ENCODE data around the gene AUNIP.
"Not testable (repeated sequence)": the region's sequence is repeated elsewhere in the genome, so short reads cannot be mapped to it uniquely, and the experiment has no call there.

The AUNIP gene

DNA sequence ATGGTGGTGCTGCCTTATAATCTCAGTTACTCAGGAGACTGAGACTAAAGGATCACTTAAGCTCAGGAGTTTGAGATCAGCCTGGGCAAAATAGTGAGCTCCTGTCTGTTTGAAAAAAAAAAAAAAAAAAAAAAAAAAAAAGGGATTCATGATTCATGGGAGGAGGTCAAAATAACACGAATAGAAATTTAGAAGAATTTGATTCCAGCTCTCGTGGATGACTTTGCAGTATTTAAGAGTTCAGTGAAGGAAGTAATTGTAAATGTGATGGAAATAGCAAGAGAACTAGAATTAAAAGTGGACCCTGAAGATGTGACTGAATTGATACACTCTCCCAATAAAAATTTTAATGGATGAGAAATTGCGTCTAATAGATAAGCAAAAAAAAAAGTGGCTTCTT, 15.8 kb downstream of the AUNIP start:
- Histone ChIP-seq H3K9ac (ENCODE audit: low read depth, low read length) (no peak overlapping the region), H3K27me3 (ENCODE audit: insufficient read depth, low read length) (no peaks in the 10 kb centered on the region), H3K27ac (ENCODE audit: low read depth, low read length) (no peak overlapping the region), H3K4me1 (ENCODE audit: insufficient read depth, low read length) (no peaks in the 10 kb centered on the region), H3K4me3 (ENCODE audit: low read length) (no peak overlapping the region), H3K9me3 (ENCODE audit: insufficient read depth, low read depth, low read length) (no peaks in the 10 kb centered on the region), H3K36me3 (ENCODE audit: insufficient read depth, low read length) (no peaks in the 10 kb centered on the region)
- 74% methylated on average over 3 of the region's 3 CpGs for WGBS

DNA sequence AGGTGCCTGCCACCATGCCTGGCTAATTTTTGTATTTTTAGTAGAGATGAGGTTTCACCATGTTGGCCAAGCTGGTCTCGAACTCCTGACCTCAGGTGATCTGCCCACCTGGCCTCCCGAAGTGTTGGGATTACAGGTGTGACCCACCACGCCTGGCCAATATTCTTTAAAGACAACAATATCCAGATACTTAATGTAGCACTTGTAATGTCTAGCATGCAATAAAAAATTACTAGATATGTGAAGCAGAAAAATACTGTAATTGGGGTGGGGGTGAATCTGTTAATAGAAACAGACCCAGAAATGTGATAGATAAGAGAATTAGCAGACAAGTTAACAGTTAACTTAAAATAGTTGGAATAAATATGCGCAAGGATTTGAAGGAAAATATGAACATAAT, 19.4 kb downstream of the AUNIP start:
- WGBS = 95% methylated on average over 4 of the region's 4 CpGs
- H3K4me1 ChIP-seq (ENCODE audit: insufficient read depth, low read length); H3K9ac ChIP-seq (ENCODE audit: low read depth, low read length); H3K9me3 ChIP-seq (ENCODE audit: insufficient read depth, low read depth, low read length); H3K27ac ChIP-seq (ENCODE audit: low read depth, low read length); H3K27me3 ChIP-seq (ENCODE audit: insufficient read depth, low read length); H3K4me3 ChIP-seq (ENCODE audit: low read length): not testable (repeated sequence)
- peaks cover 24% of the 10 kb centered on the region for H3K36me3 ChIP-seq (ENCODE audit: insufficient read depth, low read length)

DNA sequence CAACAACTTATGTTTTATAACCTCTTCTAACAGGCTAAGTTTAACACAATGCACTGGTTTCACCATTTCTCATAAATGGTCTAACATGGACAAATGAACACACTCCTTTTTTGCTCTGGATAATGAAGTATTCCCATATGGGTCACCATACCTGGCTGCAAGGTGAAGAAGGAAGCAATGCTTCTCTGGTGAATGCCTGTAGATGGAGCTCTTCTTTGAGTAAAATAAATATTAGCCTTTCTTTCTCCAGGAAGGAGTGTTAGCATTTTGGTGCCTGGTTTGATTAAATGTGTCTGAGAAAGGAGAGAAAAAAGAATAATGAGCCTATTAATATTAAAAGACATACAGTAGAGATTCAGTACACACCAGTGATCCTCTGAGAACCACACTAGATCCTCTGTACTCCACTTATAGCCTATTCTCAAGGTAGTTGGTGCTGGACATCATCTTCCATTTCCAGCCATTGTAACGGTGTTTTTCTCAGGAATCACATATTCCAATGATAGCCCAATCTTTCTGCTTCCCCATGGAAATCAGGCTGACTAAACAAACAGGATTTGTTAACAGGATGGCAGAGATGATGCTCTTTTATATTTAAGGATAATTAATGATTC, 21.9 kb downstream of the AUNIP start:
- H3K4me1 ChIP-seq (ENCODE audit: insufficient read depth, low read length) = peaks cover 2% of the 10 kb centered on the region; the same call in 1 of the 2 replicates
- no peaks in the 10 kb centered on the region for H3K27me3 ChIP-seq (ENCODE audit: insufficient read depth, low read length)
- H3K36me3 ChIP-seq (ENCODE audit: insufficient read depth, low read length) = peaks cover 47% of the 10 kb centered on the region
- no peaks in the 10 kb centered on the region for H3K9me3 ChIP-seq (ENCODE audit: insufficient read depth, low read depth, low read length)
- no peak overlapping the region for H3K9ac ChIP-seq (ENCODE audit: low read depth, low read length)
- H3K4me3 ChIP-seq (ENCODE audit: low read length) = no peak overlapping the region
- WGBS = 96% methylated on average over 1 of the region's 1 CpG
- no peak overlapping the region for H3K27ac ChIP-seq (ENCODE audit: low read depth, low read length)

DNA sequence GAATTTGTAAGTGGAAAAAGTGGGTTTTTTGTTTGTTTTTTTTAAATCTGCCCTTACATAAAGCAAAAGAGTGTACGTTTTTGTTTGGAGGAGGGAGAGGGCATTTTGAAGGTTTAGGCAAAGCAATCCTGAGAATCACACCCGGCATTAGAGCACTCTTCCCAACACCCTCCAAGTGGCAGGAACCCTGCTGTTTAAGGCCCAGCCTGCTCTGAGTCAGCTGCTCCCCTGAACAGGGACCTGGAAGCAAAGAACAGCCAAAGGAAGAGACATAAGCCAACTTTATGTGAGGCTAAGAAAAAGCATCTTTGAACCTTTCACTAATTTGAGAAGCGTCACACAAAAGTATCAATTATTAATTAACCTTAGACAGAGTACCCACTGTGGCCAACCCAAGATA, 22.6 kb downstream of the AUNIP start:
- Histone ChIP-seq H3K4me1 (ENCODE audit: insufficient read depth, low read length) (peaks cover 2% of the 10 kb centered on the region; the same call in 1 of the 2 replicates), H3K9ac (ENCODE audit: low read depth, low read length) (no peak overlapping the region), H3K9me3 (ENCODE audit: insufficient read depth, low read depth, low read length) (no peaks in the 10 kb centered on the region), H3K36me3 (ENCODE audit: insufficient read depth, low read length) (peaks cover 54% of the 10 kb centered on the region), H3K4me3 (ENCODE audit: low read length) (no peak overlapping the region), H3K27ac (ENCODE audit: low read depth, low read length) (no peak overlapping the region), H3K27me3 (ENCODE audit: insufficient read depth, low read length) (no peaks in the 10 kb centered on the region)
- WGBS = 74% methylated on average over 3 of the region's 3 CpGs

DNA sequence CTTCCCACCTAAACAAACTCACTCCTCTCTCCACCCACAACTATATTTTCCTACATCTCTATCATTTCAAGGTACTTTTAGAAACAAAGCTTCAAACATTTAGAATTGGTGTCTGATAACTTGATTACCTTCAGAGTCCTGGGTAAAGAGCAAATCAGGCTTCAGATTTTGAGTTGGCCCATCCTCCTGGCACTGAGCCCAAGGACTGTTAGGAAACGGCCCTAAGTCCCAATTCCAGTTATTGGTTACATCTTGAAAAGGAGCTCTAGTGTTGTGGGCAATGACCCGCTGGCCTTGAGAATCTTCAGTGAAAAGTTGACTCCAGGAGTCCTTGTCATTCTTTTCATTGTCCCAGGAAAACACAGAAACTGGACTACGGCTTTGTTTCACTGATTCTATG, 24.4 kb downstream of the AUNIP start:
- peaks cover 2% of the 10 kb centered on the region; the same call in 1 of the 2 replicates for H3K4me1 ChIP-seq (ENCODE audit: insufficient read depth, low read length)
- H3K27me3 ChIP-seq (ENCODE audit: insufficient read depth, low read length) = no peaks in the 10 kb centered on the region
- no peaks in the 10 kb centered on the region for H3K9me3 ChIP-seq (ENCODE audit: insufficient read depth, low read depth, low read length)
- 94% methylated on average over 3 of the region's 3 CpGs for WGBS
- H3K27ac ChIP-seq (ENCODE audit: low read depth, low read length) = no peak overlapping the region
- no peak overlapping the region for H3K4me3 ChIP-seq (ENCODE audit: low read length)
- H3K36me3 ChIP-seq (ENCODE audit: insufficient read depth, low read length) = peaks cover 72% of the 10 kb centered on the region
- no peak overlapping the region for H3K9ac ChIP-seq (ENCODE audit: low read depth, low read length)

DNA sequence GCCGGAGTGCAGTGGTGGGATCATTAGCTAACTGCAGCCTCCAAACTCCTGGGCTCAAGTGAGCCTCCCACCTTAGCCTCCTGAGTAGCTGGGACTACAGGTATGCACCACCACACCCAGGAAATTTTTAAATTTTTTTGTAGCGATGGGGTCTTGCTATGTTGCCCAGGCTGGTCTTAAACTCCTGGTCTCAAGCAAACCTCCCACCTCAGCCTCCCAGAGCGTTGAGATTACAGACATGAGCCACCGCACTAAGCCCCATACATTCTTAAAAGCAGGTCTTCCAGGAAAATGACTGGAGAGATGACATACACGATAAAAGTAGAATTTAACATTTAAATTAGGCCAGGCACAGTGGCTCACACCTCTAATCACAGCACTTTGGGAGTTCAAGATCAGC, 26.1 kb downstream of the AUNIP start:
- H3K4me1 ChIP-seq (ENCODE audit: insufficient read depth, low read length) = peaks cover 2% of the 10 kb centered on the region; the same call in 1 of the 2 replicates
- H3K9me3 ChIP-seq (ENCODE audit: insufficient read depth, low read depth, low read length) = no peaks in the 10 kb centered on the region
- H3K27me3 ChIP-seq (ENCODE audit: insufficient read depth, low read length) = no peaks in the 10 kb centered on the region
- no peak overlapping the region for H3K9ac ChIP-seq (ENCODE audit: low read depth, low read length)
- H3K27ac ChIP-seq (ENCODE audit: low read depth, low read length) = no peak overlapping the region
- H3K36me3 ChIP-seq (ENCODE audit: insufficient read depth, low read length) = peaks cover 89% of the 10 kb centered on the region
- WGBS = over 99% methylated on average over 5 of the region's 5 CpGs
- H3K4me3 ChIP-seq (ENCODE audit: low read length) = no peak overlapping the region

DNA sequence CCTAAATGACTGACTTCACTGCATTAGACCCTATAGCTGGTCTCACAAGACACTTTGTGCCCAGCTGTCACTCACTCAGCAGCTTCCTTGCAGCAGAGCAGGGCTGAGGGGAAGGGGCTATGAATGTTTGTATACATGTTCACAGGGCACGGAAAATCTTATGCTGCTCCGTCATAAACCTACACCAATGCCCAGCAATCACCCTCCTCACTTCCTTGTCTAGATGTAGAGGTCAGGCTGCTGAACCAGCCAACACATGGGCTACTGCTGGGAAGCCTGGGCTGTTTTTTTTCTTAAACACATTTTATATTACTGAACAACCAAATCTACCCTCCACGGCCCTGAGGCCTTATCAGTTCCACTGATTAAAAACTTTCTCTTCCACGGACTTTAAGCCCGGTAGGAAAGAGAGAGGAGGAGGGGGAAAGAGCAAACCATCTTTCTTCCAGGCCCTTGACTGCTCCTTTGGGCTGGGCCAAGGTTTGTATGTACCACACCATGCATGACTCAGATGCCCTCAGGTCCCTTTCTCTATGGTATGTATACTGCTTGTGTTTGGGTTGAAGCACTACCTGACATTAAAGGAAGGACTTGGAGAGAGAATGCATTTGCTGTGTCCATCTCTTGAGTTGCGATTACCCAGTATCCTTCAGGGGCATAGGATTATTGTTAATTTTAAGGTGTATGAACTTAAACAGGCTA, 26.8 kb downstream of the AUNIP start:
- 89% methylated on average over 6 of the region's 6 CpGs for WGBS
- Histone ChIP-seq H3K27ac (ENCODE audit: low read depth, low read length) (no peak overlapping the region), H3K27me3 (ENCODE audit: insufficient read depth, low read length) (no peaks in the 10 kb centered on the region), H3K9me3 (ENCODE audit: insufficient read depth, low read depth, low read length) (no peaks in the 10 kb centered on the region), H3K36me3 (ENCODE audit: insufficient read depth, low read length) (peaks cover 95% of the 10 kb centered on the region), H3K4me1 (ENCODE audit: insufficient read depth, low read length) (peaks cover 2% of the 10 kb centered on the region; the same call in 1 of the 2 replicates), H3K9ac (ENCODE audit: low read depth, low read length) (no peak overlapping the region), H3K4me3 (ENCODE audit: low read length) (no peak overlapping the region)

DNA sequence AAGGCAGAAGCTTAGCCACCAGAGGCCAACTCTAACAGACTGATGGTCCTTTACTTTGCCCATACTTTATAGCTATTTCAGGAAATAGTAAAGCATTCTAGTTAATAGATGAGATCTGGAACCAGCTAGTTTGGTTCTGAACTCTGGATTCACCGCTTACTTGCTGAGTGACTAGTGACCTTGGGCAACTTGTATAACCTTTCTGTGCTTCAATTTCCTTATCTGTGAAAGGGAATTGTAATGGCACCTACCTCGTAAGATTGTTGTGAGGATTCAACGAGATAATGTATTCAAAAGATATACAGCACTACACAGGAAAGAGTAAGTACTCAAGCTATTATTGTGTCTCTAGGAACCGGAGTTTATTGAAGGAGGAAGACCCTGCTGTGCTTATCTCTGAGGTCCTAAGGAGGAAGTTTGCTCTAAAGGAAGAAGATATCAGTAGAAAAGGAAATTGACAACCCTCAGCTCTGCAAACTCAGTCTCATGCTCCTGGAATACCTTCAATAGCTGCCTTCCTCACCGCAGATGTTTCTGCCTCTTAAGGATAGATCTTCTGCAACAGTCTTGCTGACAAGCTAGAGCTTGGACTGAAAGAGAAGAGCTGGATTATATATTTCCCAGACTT, 27.6 kb downstream of the AUNIP start:
- H3K9me3 ChIP-seq (ENCODE audit: insufficient read depth, low read depth, low read length) = no peaks in the 10 kb centered on the region
- WGBS = 80% methylated on average over 5 of the region's 5 CpGs
- H3K36me3 ChIP-seq (ENCODE audit: insufficient read depth, low read length) = peaks cover 94% of the 10 kb centered on the region

DNA sequence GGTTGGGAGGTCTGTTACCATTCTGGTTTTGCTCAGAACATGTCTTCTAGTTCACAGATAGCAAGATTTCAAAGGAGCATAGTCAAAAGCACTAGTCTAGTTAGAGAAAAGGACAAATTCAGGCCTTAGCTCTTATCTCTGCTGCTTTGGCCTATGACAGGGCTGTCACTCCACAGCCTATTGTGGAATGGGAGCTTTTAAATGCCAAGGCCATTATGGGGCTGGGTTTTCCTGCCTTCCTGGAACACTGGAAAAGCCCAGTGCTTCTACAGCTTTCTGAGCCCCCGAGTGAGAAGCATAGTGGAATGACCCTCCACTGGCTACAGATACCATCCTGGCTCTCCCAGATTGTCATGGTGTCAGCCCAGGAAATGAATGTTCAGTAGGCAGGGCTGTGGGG, 30.2 kb downstream of the AUNIP start:
- WGBS = 81% methylated on average over 1 of the region's 1 CpG
- Histone ChIP-seq H3K27ac (ENCODE audit: low read depth, low read length) (no peak overlapping the region), H3K9me3 (ENCODE audit: insufficient read depth, low read depth, low read length) (no peaks in the 10 kb centered on the region), H3K9ac (ENCODE audit: low read depth, low read length) (no peak overlapping the region), H3K27me3 (ENCODE audit: insufficient read depth, low read length) (no peaks in the 10 kb centered on the region), H3K4me1 (ENCODE audit: insufficient read depth, low read length) (no peaks in the 10 kb centered on the region), H3K4me3 (ENCODE audit: low read length) (no peak overlapping the region), H3K36me3 (ENCODE audit: insufficient read depth, low read length) (peaks cover 71% of the 10 kb centered on the region)

More for the DNA sequence above, 27.6 kb downstream of the AUNIP start:
- Histone ChIP-seq H3K4me3 (ENCODE audit: low read length) (no peak overlapping the region), H3K4me1 (ENCODE audit: insufficient read depth, low read length) (no peaks in the 10 kb centered on the region), H3K27me3 (ENCODE audit: insufficient read depth, low read length) (no peaks in the 10 kb centered on the region), H3K9ac (ENCODE audit: low read depth, low read length) (no peak overlapping the region), H3K27ac (ENCODE audit: low read depth, low read length) (no peak overlapping the region)

DNA sequence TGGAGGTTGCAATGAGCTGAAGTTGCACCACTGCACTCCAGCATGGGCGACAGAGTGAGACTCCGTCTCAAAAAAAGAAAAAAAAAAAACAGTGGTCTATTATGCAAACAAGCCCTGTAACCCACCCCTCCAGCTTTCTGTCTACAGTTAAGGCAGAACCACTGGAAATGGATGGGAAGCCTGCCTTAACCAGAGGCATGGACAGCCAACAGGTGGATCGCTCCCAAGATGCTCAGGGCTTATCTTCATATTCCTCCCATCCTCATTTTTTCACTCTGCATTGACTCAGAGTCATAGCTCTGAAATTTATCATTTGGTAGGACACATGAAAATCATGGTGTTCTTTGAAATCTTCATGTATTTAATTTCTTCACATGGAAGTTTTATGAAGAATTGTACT, 30.8 kb downstream of the AUNIP start:
- no peak overlapping the region for H3K27ac ChIP-seq (ENCODE audit: low read depth, low read length)
- H3K4me3 ChIP-seq (ENCODE audit: low read length) = no peak overlapping the region
- WGBS = 97% methylated on average over 3 of the region's 3 CpGs
- no peaks in the 10 kb centered on the region for H3K9me3 ChIP-seq (ENCODE audit: insufficient read depth, low read depth, low read length)
- no peaks in the 10 kb centered on the region for H3K4me1 ChIP-seq (ENCODE audit: insufficient read depth, low read length)
- peaks cover 66% of the 10 kb centered on the region for H3K36me3 ChIP-seq (ENCODE audit: insufficient read depth, low read length)
- H3K9ac ChIP-seq (ENCODE audit: low read depth, low read length) = no peak overlapping the region
- no peaks in the 10 kb centered on the region for H3K27me3 ChIP-seq (ENCODE audit: insufficient read depth, low read length)

DNA sequence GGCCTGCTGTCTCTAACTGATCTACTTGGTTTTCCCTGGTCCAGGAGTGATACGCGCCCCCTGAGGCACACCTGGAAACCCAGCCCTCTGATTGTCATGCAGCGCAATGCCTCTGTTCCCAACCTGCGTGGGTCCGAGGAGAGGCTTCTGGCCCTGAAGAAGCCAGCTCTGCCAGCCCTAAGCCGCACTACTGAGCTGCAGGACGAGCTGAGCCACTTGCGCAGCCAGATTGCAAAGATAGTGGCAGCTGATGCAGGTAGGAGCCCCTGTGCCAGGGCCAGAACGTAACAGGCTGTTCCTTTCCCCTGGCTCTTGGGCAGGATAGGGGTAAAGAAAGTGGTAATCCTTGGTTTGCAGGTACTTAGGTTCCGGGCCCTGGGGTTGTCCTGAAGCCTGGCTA, 32.7 kb downstream of the AUNIP start:
- Histone ChIP-seq H3K9ac (ENCODE audit: low read depth, low read length) (no peak overlapping the region), H3K4me3 (ENCODE audit: low read length) (no peak overlapping the region), H3K36me3 (ENCODE audit: insufficient read depth, low read length) (peaks cover 46% of the 10 kb centered on the region), H3K4me1 (ENCODE audit: insufficient read depth, low read length) (no peaks in the 10 kb centered on the region), H3K27me3 (ENCODE audit: insufficient read depth, low read length) (no peaks in the 10 kb centered on the region), H3K9me3 (ENCODE audit: insufficient read depth, low read depth, low read length) (no peaks in the 10 kb centered on the region), H3K27ac (ENCODE audit: low read depth, low read length) (no peak overlapping the region)
- 95% methylated on average over 10 of the region's 10 CpGs for WGBS

All from HUES64 (cell line).